ENCODE measurements around the gene SFSWAP. TPM values are rescaled to one million over a fixed set of nuclear protein-coding genes. Genes with fewer than 3 reads are reported as not detected.

SFSWAP gene
- total and polyA plus RNA-seq, 2 of the 13 experiments (the other 11 are each of a cell fraction or from before 2014, with no cell fraction given), result 17.1 to 27.7 TPM

- TF ChIP-seq ZNF879 (CRISPR knock-in tag; IDR thresholded peaks at IDR 0.05) (peak; percentile 88; the same call in 1 of the 2 replicates), ZNF367 (CRISPR knock-in tag; IDR thresholded peaks at IDR 0.05; ENCODE audit: borderline replicate concordance) (peak; percentile 41; the same call in 1 of the 2 replicates), SP5 (CRISPR knock-in tag; IDR thresholded peaks at IDR 0.05; ENCODE audit: borderline replicate concordance, low read depth) (no peak), TAF1 (CRISPR knock-in tag; IDR thresholded peaks at IDR 0.05) (no peak), NFRKB (IDR thresholded peaks at IDR 0.05) (no peak), CHD4 (IDR thresholded peaks at IDR 0.05; ENCODE audit: borderline replicate concordance, low read length) (no peak), EZH2 (conservative IDR thresholded peaks at IDR 0.05; ENCODE audit: low read depth, low read length) (no peak), CREB1 (IDR thresholded peaks at IDR 0.05) (no peak), CREB1 (CRISPR knock-in tag; IDR thresholded peaks at IDR 0.05) (no peak), ZNF12 (CRISPR knock-in tag; IDR thresholded peaks at IDR 0.05) (no peak; the same call in 1 of the 2 replicates), ASH2L (IDR thresholded peaks at IDR 0.05; ENCODE audit: insufficient read length, low read depth, low read length) (no peak), FOXC1 (CRISPR knock-in tag; IDR thresholded peaks at IDR 0.05; ENCODE audit: borderline replicate concordance) (peak; percentile 96; the same call in 1 of the 2 replicates), ATF1 (CRISPR knock-in tag; IDR thresholded peaks at IDR 0.05) (no peak), ZNF138 (CRISPR knock-in tag; IDR thresholded peaks at IDR 0.05; ENCODE audit: low read depth) (no peak), E2F1 (CRISPR knock-in tag; IDR thresholded peaks at IDR 0.05) (no peak), SALL1 (CRISPR knock-in tag; IDR thresholded peaks at IDR 0.05) (peak; percentile 96), ARID2 (CRISPR knock-in tag; IDR thresholded peaks at IDR 0.05; ENCODE audit: borderline replicate concordance) (no peak), FOXA3 (CRISPR knock-in tag; IDR thresholded peaks at IDR 0.05) (0 out of 2 replicates have a peak, but pooled peaks have one; percentile 8), RAD21 (CRISPR knock-in tag; IDR thresholded peaks at IDR 0.05) (no peak), IKZF5 (CRISPR knock-in tag; IDR thresholded peaks at IDR 0.05) (0 out of 2 replicates have a peak, but pooled peaks have one; percentile 54), KLF13 (CRISPR knock-in tag; IDR thresholded peaks at IDR 0.05) (no peak), RXRB (CRISPR knock-in tag; IDR thresholded peaks at IDR 0.05; ENCODE audit: borderline replicate concordance) (peak; percentile 50), RFX5 (IDR thresholded peaks at IDR 0.05; ENCODE audit: low read depth, low read length) (no peak), ZNF274 (CRISPR knock-in tag; IDR thresholded peaks at IDR 0.05) (no peak), ZNF431 (CRISPR knock-in tag; IDR thresholded peaks at IDR 0.05; ENCODE audit: borderline replicate concordance, low read depth) (peak; percentile 71; the same call in 1 of the 2 replicates), ZSCAN5A (CRISPR knock-in tag; IDR thresholded peaks at IDR 0.05; ENCODE audit: borderline replicate concordance) (no peak), CREM (IDR thresholded peaks at IDR 0.05) (no peak), CREM (CRISPR knock-in tag; IDR thresholded peaks at IDR 0.05) (no peak), ZNF496 (CRISPR knock-in tag; IDR thresholded peaks at IDR 0.05; ENCODE audit: insufficient replicate concordance) (no peak), KLF16 (CRISPR knock-in tag; IDR thresholded peaks at IDR 0.05) (no peak)
Measured at GRCh38 chr12:131840643-131841416, 129.9 kb downstream of the SFSWAP start (continued).
